ENCODE measurements around the gene ELFN2.
"Not testable (repeated sequence)": the region's sequence is repeated elsewhere in the genome, so short reads cannot be mapped to it uniquely, and the experiment has no call there.

ELFN2 gene, protein sequence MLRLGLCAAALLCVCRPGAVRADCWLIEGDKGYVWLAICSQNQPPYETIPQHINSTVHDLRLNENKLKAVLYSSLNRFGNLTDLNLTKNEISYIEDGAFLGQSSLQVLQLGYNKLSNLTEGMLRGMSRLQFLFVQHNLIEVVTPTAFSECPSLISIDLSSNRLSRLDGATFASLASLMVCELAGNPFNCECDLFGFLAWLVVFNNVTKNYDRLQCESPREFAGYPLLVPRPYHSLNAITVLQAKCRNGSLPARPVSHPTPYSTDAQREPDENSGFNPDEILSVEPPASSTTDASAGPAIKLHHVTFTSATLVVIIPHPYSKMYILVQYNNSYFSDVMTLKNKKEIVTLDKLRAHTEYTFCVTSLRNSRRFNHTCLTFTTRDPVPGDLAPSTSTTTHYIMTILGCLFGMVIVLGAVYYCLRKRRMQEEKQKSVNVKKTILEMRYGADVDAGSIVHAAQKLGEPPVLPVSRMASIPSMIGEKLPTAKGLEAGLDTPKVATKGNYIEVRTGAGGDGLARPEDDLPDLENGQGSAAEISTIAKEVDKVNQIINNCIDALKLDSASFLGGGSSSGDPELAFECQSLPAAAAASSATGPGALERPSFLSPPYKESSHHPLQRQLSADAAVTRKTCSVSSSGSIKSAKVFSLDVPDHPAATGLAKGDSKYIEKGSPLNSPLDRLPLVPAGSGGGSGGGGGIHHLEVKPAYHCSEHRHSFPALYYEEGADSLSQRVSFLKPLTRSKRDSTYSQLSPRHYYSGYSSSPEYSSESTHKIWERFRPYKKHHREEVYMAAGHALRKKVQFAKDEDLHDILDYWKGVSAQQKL

DNA sequence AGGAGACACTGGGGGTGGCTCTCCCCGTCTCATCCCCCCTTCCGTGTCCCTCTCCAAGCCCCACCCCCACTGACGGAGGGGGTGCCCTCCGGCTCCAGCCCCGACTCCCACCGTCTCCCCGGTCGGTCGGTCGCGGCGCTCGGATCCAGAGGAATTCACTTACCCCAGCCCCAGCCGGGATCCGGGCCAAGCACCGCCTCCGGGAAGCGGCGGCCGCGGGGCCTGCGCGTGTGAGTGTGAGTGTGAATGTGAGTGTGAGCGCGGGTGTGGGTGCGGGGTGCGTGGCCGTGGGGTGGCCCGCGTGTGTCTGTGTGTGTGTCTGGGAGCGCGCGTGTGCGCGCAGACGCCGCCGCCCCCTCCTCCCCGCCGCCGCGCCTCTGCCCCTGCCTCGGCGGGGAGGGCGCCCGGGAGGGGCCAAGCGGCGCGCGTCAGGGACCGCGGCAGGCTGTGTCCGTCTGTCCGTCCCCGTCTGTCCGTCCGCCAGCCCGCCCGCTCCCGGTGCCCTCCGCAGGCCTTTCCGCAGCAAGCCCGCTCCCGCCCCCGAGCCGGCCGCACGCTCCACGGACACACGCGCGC, at the start of gene ELFN2:
TSS of gene ELFN2 (minus strand) at position 345 of the 576 bp plus-strand sequence. CDS start 51,945 bp downstream, outside the sequence.
- DNase-seq = peak; percentile 62

DNA sequence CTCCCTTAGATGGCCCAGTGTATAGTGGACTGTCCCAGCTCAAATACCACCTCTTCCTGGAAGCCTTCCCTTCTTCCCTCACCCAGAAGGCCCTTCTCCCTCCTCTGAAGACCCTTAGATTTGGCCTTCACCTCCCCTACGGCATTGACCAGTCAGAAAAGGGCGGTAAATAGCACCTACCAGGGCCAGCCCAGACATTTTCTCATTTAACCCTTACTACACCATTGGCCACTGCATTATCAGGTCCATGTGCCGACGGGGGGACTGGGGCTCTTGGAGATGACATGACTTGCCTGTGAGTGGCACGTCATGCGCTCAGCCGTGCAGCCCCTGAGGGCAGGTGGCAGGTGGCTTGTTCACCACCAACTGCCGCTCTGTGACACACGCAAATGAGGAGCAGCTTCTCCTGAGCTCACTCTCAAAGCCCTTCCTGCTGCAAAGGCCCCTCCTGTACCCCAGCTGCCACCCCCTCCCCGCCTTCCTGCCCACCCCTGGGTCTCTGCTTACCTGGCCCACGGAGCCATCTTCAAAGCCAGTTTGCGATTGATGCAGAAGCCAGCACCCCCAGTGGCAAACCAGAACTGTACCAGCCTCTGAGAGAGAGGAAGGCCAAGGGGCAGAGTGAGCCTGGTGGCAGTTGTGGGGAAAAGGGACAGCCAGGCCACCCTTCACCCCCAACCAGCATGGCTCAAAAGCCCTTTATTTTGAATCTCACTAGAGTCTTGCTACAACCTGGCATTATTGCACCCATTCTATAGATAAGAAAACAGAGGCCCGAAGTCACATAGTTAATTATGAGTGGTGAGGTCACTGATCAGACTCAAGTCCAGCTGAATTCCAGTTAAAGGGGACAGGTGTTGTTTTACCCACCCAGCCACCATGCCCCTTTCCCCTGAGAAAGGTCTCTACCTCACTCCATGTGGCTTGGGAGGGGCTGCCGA, 49.4 kb upstream of the ELFN2 start:
- DNase-seq = no peak

DNA sequence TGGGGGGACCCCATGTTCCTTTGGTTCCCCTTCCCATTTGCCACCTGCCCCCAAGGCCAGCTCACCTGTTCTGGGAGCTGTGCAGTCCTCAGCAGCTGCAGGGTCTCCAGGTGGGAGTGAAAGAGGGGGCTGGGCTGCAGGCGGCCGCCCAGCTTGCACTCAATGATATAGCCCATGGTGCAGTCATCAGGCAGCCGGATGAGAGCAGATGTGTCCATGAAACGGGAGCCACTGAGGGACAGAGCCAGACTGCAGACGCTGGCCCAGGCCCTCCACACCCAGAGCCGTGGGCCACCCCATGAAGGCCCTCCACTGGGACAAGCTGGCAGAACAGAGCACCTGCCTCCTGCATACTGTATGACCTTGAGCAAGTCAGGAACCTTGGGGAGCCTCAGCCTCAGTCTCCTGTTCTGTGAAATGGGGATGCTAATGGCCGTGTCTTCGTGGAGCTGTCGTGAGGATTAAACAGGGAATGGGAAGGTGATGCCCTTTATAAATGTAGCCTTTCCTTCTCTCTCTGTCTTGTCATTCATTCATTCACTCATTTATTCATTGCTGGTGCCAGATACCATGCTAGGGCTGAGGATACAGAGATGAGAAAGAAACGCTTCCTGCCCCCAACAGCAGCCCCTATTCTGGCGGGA, 47.3 kb upstream of the ELFN2 start:
- DNase-seq = peak; percentile 4

DNA sequence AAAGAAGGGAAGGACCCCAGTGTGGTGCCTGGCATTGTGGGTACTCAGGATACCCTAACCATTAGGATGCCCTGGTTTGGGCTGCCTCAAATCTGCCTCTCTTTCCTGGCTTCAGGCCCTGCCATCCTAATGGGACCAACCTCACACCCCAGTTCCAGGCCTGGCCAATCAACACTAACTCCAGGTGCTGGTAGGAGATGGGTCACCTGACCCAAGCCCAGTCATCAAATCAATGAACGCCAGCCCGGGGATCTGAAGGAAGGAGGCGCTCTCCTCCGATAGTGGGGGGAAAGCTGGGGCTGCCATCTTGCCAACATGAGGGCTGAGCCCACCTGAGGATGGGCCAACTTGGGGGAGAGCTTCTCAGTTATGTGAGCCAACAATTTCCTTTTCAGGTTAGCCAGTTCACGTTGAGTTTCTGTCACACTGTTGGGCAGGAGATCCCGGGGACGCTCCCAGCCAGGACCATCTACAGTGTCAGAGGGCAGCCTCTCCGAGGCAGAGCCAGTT, 46.2 kb upstream of the ELFN2 start:
- DNase-seq = no peak

DNA sequence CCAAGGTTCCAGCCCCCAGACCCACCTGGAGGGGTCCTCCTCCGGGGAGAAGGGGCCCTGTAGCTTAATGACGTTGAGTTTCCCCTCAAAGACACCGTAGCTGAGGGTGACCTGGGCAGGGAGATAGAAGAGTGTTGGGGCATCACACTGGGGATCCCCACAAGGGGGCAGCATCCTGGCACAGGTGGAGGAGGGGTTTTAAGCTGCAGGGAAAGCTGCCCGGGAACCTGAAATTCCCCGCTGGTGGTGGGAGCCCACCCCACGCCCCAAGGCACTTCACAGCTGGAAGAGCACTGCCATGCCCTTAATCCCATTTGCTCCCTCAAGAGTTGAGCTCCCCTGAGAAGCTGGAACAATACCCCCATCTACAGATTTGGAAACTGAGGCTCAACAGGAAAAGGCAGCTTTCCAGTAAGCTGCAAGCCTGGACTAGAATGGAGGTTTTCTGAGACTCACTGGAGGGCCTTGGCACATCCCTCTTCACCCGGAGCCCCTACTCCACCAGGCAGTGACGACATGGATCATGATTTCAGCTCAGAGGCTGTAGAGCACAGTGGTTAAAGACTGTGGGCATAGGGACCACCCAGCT, 45.2 kb upstream of the ELFN2 start:
- DNase-seq = peak; percentile 17

DNA sequence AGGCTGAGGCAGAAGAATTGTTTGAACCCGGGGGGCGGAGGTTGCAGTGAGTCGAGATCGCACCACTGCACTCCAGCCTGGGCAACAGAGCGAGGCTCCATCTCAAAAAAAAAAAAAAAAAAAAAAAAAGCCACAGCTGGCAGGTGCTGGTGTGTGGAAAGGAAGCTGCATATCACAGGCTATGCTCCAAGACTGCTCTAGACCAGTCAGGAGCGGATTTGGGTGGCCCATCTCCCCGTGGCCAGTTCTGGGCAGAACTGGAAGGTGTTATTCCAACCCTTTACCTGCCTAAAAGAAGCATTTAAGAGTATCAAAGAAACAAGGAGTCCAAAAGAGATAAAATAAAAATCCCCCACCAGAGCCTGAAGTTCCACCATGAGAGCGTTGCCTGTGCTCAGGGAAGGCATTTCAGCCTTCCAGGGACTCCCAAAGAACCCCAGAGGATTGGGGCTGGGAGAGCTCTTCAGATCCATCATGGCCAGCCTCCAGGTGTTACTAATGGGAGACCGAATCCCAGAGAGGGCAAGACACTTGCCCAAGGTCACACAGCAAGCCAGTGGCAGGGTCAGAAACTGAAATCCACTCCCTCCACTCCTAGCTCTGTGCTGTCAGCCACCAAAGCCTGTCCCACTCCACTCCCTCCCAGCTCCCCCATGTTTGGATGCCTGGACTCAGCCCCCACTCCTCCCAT, 44.6 kb upstream of the ELFN2 start:
- DNase-seq = no peak

DNA sequence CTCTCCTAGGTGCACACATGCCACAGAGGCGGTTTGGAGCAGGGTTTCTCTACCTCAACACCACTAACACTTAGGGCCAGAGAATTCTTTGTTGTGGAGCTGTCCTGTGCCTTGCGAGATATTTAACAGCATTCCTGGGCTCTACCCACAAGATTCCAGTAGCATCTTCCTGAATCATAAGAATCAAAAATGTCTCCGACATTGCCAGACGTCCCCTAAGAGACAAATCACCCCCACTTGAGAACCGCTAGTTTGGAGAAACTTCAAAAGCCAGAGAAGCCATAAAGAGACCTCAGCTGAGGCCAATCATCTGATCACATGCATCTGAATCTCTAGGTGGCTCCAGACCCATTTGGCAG, 42.8 kb upstream of the ELFN2 start:
- DNase-seq = no peak

DNA sequence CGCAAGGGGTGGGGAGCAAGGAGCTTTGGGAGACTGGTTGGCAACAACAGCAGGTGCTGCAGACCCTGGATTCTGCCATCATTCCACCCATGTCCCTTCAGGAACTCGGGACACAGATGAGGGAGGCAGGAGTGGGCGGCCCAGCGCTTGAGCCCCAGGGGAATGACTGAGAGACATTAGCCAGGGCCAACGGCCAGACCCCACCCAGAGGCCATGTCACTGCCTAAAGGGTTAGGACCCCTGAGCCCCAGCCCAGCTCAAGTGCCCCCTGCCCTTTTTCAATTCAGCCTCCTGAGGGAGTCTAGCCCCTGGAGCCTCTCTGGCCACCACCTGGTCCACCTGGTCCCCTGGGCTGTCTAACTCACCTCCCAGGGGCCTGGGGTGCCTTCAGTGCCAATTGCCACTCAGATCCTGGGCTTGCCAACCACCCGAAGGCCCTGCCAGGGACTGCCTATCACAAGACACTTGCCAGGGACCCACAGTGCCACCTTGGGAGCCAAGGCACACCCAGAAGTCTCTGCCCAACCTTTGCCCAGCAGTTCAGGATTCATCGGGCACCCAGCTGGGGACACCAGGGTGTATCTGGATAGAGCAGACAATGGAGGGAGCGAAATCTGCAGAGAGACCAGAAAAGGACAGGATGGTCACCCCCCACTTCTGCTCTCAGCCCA, 42.3 kb upstream of the ELFN2 start:
- DNase-seq = peak; percentile 11

DNA sequence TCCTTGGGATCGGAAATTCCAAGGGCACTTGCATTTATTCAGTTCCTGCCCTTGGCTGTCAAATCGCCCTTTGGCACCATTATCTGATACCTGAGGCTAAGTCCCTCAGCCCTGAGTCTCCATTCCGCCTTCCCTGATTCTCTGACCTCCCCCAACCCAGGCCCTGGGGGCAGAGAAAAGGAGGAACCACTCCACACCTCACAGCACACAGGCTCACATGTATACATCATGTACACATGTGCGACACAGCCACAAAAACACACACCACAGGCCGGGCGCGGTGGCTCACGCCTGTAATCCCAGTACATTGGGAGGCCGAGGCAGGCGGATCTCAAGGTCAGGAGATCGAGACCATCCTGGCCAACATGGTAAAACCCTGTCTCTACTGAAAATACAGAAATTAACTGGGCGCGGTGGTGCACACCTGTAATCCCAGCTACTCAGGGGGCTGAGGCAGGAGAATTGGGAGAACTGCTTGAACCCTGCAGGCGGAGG, 41.0 kb upstream of the ELFN2 start:
- DNase-seq = not testable (repeated sequence)

DNA sequence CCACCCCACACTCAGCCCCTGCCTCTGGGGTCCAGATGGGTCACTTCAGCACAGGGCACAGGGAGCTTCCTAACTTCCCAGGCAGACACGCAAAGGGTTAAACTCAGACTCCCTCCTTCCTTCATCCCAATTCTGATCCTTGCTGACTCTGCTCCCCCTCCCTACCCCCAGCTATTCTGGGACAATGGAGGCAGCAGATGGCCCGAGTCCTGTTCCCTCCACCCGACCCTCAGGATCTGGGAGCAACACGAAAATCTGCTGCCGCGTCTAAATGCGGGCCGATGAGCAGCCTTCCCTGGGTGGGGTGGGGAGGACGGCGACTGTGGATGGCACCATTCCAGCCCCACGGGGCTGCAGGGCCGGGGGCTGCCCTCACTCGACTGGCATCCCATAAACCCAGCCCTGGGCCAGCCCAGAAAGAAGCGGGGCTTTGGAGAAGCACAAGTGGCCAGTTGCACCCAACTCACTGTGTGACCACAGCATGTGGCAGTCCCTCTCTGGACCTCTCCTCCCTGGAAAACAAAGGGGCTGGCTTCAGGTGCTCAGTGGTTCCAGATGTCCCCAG, 40.2 kb upstream of the ELFN2 start:
- no peak for DNase-seq

DNA sequence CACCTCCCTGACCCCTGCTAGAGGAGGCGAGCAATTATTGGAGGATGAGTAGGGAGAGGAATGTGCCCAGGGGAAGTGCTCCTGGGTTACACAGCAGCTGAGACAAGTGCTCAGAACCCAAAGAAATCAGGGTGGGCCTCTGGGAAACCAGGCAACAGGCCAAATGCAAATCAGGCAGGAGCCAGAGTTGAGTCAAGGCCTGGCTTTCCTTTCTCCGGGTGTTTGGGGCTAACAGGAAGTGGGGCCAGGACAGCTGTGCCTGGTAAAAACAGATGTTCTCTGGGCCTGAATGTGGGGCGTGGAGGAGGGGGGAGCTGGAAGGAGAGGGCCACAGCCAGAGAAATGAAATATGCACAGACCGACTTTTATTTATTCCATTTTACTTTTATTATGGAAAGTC, 36.9 kb upstream of the ELFN2 start:
- no peak for DNase-seq

DNA sequence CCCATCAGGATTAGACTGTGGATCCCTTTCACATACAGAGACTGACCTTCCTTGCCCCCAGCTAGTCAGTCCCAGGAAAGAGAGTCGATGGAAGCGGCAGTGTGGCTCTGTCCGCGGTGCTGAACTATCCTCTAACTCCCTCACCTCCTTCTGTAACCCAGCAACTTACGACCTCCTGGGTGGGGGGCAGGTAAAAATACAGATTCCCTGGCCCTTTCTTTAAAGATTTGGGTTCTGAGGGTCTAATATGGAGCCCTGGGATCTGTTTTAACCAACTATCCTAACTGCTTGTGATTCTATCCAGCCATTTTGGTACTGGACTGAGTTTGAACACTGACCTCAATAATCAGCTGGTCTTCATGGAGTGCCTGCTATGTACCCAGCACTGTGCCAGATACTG, 35.7 kb upstream of the ELFN2 start:
- DNase-seq = peak; percentile 54

DNA sequence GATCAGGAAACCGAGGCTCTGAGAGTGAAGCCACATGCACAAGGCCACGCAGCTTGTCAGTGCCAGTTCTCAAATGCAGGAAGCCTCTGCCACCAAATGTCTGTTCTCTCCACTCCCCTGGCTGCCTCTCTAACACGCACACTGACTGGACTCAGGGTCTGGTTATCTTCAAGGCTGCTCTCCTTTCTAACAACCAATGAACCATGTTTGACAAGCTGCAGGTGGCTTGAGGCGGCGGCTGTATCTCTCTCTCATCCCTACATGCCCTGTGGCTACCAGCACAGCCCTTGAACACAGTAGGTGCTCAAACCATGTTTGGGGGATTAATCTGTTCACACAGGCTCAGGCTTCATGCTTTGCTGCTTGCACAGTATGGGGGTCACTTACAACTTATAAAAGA, 35.2 kb upstream of the ELFN2 start:
- no peak for DNase-seq

DNA sequence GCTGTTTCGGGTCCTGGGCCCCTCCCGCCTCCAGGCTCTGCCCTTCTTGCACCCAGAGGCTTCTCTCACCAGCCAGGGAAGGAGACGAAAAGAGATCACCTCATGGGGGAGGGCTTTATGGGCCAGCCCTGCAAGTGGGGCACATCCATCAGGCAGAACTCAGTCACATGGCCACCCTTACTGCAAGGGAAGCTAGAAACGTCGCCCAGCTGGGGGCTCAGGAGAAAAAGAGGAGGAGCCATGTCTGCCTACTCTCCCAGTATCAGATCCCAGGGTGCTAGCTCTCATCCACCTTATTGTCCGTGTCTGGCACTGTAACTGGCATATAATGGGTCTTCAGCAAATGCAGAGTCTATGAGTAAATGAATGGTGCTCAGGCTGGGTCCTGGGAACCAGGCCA, 34.7 kb upstream of the ELFN2 start:
- no peak for DNase-seq

DNA sequence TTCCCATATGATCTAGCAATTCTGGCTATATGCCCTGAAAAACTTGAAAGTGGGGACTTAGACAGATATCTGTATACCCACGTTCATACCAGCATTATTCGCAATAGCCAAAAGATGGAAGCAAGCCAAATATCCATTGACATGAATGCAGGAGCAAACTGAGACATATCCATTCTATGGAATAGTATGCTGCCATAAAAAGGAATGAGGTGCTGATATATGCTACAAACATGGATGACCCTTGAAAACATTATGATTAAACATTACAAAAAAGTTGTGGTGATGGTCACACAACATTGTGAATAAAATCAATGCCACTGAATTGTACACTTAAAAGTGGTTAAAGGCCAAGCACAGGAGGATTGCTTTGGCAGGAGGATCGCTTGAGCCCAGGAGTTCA, 33.4 kb upstream of the ELFN2 start:
- no peak for DNase-seq

DNA sequence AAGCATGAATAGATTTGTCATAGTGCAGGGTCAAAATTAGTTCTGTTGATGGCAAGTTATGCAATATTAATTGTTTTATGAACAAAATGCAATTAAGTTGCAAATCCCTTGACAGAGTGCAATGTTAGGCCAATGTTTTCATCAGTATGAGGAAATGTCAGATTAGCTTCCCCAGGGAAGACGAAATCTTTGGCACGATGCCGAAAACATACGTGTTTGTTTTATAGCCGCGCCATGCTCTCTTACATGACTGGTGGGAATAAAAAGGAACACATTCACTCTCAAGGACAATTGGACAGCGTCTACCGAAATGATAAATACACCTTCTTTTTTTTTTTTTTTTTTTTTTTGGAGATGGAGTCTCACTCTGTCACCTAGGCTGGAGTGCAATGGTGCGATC, 31.9 kb upstream of the ELFN2 start:
- DNase-seq = no peak

DNA sequence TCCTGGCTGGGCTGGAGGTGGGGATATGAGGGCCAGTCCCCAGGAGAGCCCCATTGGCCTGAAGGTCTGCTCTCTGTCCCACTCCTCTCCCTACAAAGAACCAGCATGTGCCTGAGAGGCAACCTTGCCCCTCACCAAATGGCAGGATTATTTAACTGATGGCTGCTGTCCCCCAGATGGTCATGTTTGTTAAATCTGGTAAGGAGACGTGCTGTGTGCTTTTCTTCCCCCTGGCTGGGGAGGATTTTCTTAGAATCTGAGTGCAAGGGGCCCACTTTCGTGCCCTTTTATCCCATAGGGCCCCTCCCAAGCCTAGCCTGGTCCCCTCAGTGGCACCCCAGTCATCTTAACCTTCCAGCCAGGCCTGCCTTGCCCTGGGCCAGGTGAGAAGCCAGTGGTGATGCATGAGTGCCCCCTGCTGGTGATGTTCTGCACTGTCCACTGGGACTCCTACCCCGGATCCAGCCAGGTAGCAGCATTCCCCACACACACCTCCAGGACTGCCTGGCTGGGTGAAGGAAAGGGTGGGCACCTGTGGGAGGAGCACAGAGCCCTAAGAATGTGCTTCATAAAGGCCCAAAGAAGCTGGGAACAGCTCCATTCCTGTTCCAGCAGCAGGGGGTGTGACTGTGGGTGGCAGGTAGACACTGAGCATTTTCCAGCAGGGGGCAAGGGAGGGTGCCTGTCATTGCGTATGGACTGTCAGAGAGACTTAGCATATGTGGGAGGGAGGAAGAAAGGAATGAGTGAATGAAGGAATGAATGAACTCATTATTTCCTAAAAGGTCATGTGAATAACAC, 30.0 kb upstream of the ELFN2 start:
- DNase-seq = peak; percentile 63

DNA sequence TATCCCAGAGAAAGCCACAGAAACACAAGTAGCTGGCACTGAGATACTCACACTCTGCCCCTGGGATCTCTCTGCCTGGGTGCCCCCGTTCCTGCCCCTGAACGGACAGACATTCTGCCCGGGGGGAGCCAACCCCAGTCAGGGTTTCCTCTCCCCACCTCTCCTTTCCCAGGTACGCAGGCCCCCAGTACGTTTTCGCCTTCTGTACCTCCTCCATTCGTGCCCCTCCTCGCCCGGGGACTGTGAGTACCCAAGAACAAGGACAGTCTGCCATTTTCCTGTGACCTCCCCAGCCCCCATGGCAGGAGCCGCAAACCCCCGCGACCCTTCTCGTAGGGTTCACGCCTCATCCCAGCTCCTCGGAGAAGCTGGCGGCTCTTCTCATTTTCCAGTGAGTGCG, 29.1 kb upstream of the ELFN2 start:
- DNase-seq = no peak

DNA sequence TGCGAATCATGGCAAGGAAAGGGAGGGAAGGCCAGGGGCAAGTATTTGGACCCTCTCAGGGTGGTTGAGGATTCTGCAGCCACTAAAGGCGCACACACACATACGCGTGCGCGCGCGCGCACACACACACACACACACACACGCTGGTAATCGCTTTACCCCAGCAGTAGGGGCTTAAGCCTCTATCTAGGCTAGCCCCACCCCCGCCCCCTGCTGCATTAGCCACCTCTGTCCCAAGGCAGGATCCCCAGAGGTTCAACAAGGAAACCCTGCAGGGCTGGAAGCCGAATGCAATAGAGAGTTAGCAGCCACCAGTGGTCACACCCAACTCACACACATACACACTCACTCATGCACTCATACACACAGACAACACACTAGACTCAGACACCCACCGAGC, 28.6 kb upstream of the ELFN2 start:
- no peak for DNase-seq

Measured in right hindlimb (tissue), 1 donor.